CD4-positive, alpha-beta T cell treated with Interleukin-15 for 4 hours (primary cell): ENCODE measurements around the gene SRSF4.
"Not testable (repeated sequence)": the region's sequence is repeated elsewhere in the genome, so short reads cannot be mapped to it uniquely, and the experiment has no call there.

Experiments
- DNase-seq: peaks from one replicate; pipeline ENCODE4 v3.0.0-alpha.2; 2020; ENCODE audit warnings: low spot score

SRSF4 gene

DNA sequence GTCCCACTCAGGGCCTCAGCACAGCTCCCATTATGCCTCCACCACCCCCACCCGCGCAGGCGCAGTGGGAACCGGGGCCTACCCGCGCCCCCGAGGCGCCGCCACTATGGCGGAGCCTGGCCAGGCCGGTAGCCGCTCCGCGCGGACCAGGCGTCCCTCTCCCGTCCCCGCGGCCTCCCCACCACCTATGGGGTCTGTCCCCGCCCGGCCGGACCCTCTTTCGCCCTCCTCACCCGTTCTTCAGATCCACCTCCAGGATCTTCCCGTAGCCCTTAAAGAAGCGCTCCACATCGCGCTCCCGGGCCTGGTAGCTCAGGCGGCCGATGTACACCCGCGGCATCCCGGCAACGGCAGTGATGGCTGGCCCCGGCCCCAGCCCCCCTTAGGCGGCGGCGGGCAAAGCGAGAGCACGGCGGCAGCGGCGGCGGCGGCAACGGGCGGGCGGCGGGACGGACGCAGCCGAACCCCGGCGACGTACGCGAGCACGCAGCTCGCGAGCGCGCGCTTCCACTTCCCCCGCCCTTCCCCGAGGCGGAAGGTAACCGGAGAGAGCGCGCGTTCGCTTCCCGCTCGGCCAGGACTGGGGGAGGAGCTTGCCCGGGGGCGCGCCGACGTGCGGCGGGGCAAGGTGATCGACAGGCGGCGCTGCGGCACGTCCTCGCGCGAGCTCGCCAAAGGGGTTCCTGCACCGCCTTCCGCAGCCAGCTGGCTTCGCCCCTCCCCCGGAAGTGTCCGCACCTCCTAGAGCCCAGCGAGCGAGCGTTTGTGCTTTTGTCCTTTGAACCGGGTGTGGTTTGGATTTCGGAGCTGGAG, at the start of gene SRSF4:
Gene SRSF4 (minus strand): TSS at position 488 of the 813 bp plus-strand sequence. CDS start 148 bp downstream, at position 340.
- DNase-seq, result peak; percentile 99

- peak; percentile 93 for DNase-seq
Observed at GRCh38 chr1:29230553-29231378, 49.1 kb upstream of the SRSF4 start, which contains the start of gene MECR. Gene MECR (minus strand): TSS chr1:29230934. CDS start chr1:29230906, 28 bp downstream.

- no peak for DNase-seq
Observed at GRCh38 chr1:29230204-29230552, 48.5 kb upstream of the SRSF4 start.

GRCh38 chr1:29227511-29227910, 45.8 kb upstream of the SRSF4 start:
- DNase-seq, result no peak

DNA sequence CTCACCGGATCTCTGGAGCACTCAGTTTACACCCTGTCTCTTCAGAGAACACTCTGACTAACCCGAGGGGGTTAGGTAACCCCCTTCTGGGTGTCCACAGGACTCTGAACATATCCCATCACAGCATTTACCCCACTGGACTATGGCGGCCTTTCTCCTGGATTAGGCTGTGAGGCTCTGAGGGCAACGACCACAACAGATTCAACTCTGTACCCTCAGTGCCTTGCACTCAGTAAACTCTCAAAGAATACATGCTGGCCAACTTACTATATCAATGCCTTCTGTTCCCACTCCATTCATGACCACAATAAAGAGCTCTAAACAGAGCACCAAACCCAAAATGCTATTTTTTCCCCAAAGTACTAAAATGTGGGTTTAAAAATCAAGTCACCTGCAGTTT, 43.7 kb upstream of the SRSF4 start:
- no peak for DNase-seq

- no peak for DNase-seq
Observed at GRCh38 chr1:29224356-29224837, 42.7 kb upstream of the SRSF4 start.

DNA sequence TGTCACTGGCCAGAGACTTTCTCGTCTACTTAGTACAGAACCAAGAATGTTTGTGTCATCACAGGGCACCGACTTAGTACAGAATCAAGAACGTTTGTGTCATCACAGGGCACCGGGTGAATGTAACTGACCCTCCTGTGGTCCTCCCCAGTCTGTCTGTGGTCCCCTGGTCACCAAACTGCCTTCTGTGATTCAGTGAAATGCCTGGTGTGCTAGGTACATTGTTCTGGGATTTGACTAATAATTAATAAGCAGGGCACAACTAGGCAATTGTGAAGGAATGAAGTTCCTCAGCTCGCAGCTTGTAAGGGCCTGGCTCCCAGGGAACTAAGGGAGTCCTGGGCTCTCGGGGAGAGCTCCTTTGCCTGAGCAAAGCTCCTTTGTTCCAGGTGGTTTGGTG, 41.8 kb upstream of the SRSF4 start:
- DNase-seq, result no peak

- DNase-seq, result no peak
Observed at GRCh38 chr1:29222686-29223085, 41.0 kb upstream of the SRSF4 start.

GRCh38 chr1:29222260-29222659, 40.6 kb upstream of the SRSF4 start:
- DNase-seq, result not testable (repeated sequence)

- no peak for DNase-seq
Observed at GRCh38 chr1:29221296-29221695, 39.6 kb upstream of the SRSF4 start.

DNA sequence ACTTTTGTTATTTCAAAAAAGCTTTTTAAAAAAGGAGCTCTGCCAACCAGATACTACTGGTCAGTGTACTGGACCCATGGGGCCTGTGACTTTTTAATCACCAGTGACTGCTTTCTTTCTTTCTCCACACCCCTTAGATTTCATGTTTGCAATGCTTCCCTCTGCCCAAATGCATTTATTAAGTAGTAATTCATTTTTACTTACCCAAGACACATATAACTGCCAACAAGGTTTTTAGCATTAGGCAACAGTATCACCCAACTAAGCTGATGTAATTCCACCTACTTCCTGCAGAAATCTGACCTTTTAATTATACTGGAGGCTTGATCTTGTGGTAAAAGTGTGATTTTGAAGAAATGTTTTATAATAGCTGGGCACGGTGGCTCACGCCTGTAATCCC, 36.5 kb upstream of the SRSF4 start:
- no peak for DNase-seq

GRCh38 chr1:29217633-29218032, 35.9 kb upstream of the SRSF4 start:
- DNase-seq, result no peak

DNA sequence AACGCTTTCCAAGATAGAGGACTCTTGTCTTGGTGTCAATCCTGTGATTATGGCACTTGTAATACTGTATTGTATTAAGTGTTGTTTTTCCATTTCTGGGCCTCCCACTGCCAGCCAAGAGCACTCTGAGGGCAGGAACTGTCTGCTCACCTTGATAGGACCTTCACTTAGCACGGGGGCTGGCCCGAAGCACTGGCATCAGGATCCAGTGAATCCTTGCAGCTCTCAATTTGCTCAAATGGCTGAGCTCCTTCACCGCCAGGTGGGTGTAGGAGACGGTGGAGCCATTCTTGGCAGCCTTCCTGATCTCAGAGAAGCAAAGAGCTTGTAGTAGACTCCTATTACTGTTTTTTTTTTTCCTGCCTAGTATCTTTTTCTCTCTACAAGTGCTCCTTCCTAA, 31.4 kb upstream of the SRSF4 start:
- no peak for DNase-seq

GRCh38 chr1:29211086-29212030, 29.7 kb upstream of the SRSF4 start:
- DNase-seq, result no peak

GRCh38 chr1:29210278-29211085, 28.8 kb upstream of the SRSF4 start:
- DNase-seq, result no peak

DNA sequence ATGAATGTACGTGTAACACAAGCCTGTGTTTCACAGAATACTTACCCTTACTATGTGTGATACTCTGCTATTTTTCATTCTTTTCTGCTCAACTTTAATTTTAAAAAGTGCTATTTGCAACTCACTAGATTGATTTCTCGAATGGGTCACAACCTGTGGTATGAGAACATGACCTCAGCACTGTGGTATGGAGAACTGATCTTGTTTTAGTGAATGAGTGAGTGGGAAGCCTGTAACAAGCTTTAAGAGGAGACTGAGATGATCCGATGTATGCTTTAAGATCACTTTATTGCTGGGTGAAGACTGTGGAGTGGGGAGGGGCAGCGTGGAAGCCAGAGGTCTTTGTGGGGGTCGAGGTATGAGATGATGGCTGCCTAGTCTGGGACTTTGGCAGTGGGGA, 27.5 kb upstream of the SRSF4 start:
- no peak for DNase-seq

DNA sequence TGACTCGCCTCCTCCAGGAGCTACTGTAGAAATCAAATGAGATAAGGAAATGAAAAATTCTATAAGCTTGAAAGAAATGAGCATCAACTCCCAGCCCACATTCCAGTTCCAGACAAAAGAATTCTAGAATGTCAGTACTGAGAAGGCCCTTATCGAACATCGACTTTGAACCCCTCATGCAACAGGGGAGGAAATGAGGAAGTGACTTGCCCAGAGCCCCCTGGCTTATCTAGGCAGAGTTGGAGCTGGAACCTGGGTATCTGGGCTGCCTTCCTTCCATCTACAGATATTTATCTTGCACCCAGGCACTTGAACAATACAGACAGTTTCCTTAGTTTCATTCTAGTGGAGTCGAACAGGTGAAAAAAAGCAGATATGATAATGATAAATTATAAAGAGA, 26.7 kb upstream of the SRSF4 start:
- DNase-seq, result no peak

GRCh38 chr1:29202584-29203340, 21.1 kb upstream of the SRSF4 start:
- DNase-seq, result peak; percentile 88

- no peak for DNase-seq
Observed at GRCh38 chr1:29202053-29202452, 20.4 kb upstream of the SRSF4 start.

- no peak for DNase-seq
Observed at GRCh38 chr1:29201595-29202051, 19.9 kb upstream of the SRSF4 start.
